Measurements from ENCODE around the gene RHOC.
"Not testable (repeated sequence)": the region's sequence is repeated elsewhere in the genome, so short reads cannot be mapped to it uniquely, and the experiment has no call there.

RHOC gene

GRCh38 chr1:112706505-112707220 is at the start of gene RHOC:
TSS of gene RHOC (minus strand) at chr1:112707127. CDS start at chr1:112703799, 3,328 bp downstream.
- TF ChIP-seq GATA1 (IDR thresholded peaks at IDR 0.05; ENCODE audit: low read depth, low read length) (no peak), POLR2A (IDR thresholded peaks at IDR 0.05; ENCODE audit: low read length) (no peak)
- DNase-seq, result peak; percentile 72 to 84

GRCh38 chr1:112754116-112754628 is 47.2 kb upstream of the RHOC start:
- no peak for DNase-seq
- TF ChIP-seq POLR2A (IDR thresholded peaks at IDR 0.05; ENCODE audit: low read length) (no peak), GATA1 (IDR thresholded peaks at IDR 0.05; ENCODE audit: low read depth, low read length) (no peak)

GRCh38 chr1:112748396-112748795 is 41.5 kb upstream of the RHOC start:
- no peak for DNase-seq
- TF ChIP-seq POLR2A (IDR thresholded peaks at IDR 0.05; ENCODE audit: low read length) (no peak), GATA1 (IDR thresholded peaks at IDR 0.05; ENCODE audit: low read depth, low read length) (no peak)

DNA sequence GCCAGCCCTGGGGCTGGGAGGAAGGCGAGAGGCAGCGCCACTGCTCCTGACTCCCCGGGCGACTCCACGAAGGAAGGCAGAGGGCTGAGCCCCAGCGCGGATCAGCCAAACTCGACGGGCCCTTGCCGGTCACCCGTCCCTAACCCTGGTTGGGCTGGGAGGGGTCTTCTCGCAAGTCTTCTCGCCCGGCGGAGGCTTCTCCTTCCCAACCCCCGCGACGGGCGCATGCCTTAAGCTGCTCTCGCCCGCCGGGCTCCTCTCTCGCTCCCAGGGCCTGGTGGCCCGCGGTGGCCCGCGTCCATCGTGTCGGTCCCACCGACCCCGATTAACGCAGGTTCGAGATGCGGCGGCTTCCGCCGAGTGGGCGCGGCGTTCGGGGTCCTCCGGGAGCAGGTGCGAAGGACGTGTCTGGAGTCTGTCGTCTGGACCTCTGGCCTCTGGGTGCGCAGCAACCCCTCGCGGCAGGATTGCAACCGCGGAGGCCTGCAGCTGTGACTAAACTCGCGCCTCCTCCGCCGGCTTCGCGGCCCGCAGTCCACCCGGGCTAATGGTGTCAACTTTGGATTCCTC is 37.2 kb upstream of the RHOC start:
- DNase-seq, result no peak

DNA sequence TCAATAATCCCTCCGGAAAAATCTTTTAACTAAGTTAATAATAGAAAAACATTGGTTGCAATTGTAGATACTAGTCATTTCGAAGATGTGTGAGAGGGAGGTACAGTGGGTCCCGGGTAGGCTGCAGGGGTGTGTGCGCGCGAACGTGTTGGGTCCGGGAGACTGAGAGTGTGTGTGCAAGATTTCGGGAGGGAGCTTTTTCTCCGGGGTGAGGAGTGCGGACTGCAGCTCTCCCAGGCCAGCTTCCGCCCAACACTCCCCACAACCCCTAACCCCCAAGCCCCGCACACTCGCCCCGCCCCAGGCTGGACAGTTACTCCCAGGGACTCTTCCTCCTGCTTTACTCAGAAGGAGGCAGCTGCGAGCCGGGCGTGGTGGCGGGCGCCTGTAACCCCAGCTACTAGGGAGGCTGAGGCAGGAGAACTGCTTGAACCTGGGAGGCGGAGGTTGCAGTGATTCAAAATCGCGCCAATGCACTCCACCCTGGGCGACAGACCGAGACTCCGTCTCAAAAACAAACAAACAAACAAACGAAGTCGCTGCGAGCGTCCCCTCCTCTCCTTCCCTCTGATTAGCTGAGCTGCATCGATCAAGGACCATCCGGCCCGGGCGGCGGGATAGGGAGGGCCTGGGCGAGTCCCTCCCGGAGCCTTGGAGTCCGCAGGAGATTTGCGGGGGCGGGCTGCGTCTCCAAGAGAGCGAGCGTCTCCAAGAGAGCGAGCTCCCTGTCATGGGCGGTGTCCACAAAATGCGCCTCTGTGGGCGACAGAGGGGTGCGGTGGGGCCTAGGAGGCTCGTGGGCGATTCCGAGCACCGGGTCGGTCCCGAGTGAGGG is 36.5 kb upstream of the RHOC start:
- DNase-seq, result no peak

More for the DNA sequence above, 37.2 kb upstream of the RHOC start:
- TF ChIP-seq POLR2A (IDR thresholded peaks at IDR 0.05; ENCODE audit: low read length), result no peak
- no peak for TF ChIP-seq GATA1 (IDR thresholded peaks at IDR 0.05; ENCODE audit: low read depth, low read length)

DNA sequence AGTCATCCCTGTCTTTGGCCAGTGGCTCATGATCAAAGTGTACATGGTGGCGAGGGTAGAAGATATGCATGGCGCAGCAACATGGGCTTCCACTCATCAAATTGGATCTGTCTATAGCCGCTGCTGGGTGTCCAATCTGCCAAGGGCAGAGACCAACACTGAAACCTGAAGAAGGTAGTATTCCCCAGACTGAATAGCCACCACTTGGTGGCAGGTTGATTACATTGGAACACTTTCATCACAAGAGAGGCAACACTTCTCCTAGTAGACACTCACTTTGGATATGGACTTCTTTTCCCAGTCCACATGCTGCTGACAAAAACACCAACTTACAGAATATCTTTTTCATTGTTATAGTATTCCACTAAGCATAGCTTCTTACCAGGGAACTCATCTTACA is 30.6 kb upstream of the RHOC start:
- DNase-seq, result no peak
- no peak for TF ChIP-seq GATA1 (IDR thresholded peaks at IDR 0.05; ENCODE audit: low read depth, low read length)
- no peak for TF ChIP-seq POLR2A (IDR thresholded peaks at IDR 0.05; ENCODE audit: low read length)

More for the DNA sequence above, 36.5 kb upstream of the RHOC start:
- TF ChIP-seq POLR2A (IDR thresholded peaks at IDR 0.05; ENCODE audit: low read length) (no peak), GATA1 (IDR thresholded peaks at IDR 0.05; ENCODE audit: low read depth, low read length) (no peak)

DNA sequence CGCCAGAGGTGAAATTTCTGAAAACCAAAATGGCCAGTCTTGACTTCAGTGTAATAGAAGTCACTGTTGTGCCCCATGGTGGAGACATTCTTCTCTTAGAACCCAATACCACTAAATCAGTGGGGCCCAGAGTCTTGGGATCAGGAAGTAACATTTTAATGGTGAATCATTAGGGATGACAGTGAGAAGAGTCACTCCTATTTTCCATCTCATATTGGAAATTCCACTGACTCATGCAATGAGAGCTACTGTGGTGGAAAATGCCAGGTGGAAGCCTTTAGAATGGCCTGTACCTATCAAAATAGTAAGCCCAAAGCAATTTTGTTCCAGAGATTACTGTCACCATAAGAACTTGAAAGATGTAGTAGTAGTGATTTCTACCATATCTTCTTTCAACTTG is 28.8 kb upstream of the RHOC start:
- TF ChIP-seq POLR2A (IDR thresholded peaks at IDR 0.05; ENCODE audit: low read length), result no peak
- DNase-seq, result no peak

GRCh38 chr1:112731451-112731850 is 24.5 kb upstream of the RHOC start:
- TF ChIP-seq GATA1 (IDR thresholded peaks at IDR 0.05; ENCODE audit: low read depth, low read length) (no peak), POLR2A (IDR thresholded peaks at IDR 0.05; ENCODE audit: low read length) (no peak)
- no peak for DNase-seq

DNA sequence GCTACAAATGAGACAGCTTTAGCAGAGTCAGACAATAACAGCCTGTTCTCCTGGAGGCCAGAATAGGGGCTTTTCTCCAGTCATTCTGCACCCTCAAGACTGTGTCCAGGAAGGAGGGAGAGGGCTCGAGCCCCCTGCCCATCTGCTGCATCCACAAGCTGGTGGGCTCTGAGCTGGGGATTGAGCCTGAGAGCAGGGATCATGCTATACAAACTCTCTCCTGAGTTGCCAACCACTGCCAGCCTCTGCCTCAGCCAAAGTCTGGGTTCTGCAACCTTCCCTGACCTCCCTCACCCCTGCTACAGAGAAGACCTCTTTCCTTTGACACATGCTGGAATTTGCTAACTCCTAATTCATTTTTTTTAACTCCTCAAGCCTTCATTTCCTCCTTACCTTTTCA is 23.0 kb upstream of the RHOC start:
- TF ChIP-seq POLR2A (IDR thresholded peaks at IDR 0.05; ENCODE audit: low read length), result no peak
- TF ChIP-seq GATA1 (IDR thresholded peaks at IDR 0.05; ENCODE audit: low read depth, low read length), result no peak

GRCh38 chr1:112729011-112729410 is 22.1 kb upstream of the RHOC start:
- DNase-seq, result not testable (repeated sequence)

More for the DNA sequence above, 23.0 kb upstream of the RHOC start:
- no peak for DNase-seq

DNA sequence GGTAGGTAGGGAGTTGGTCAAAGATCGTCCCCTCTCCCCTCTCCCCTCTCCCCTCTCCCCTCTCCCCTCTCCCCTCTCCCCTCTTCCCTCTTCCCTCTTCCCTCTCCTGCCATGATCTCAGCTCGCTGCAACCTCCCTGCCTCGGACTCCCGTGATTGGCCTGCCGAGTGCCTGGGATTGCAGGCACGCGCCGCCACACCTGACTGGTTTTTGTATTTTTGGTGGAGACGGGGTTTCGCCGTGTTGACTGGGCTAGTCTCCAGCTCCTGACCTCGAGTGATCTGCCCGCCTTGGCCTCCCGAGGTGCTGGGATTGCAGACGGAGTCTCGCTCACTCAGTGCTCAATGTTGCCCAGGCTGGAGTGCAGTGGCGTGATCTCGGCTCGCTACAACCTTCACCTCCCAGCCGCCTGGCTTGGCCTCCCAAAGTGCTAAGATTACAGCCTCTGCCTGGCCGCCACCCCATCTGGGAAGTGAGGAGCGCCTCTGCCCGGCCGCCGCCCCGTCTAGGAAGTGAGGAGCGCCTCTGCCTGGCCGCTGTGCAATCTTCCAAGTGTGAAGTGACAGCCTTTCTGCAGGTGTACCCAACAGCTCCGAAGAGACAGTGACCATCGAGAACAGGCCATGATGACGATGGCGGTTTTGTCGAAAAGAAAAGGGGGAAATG is 21.5 kb upstream of the RHOC start:
- not testable (repeated sequence) for DNase-seq

GRCh38 chr1:112727716-112728115 is 20.8 kb upstream of the RHOC start:
- TF ChIP-seq GATA1 (IDR thresholded peaks at IDR 0.05; ENCODE audit: low read depth, low read length), result no peak
- no peak for TF ChIP-seq POLR2A (IDR thresholded peaks at IDR 0.05; ENCODE audit: low read length)
- DNase-seq, result no peak

GRCh38 chr1:112724240-112724639 is 17.3 kb upstream of the RHOC start:
- DNase-seq, result not testable (repeated sequence)

- TF ChIP-seq POLR2A (IDR thresholded peaks at IDR 0.05; ENCODE audit: low read length) (no peak), GATA1 (IDR thresholded peaks at IDR 0.05; ENCODE audit: low read depth, low read length) (no peak)
Observed at GRCh38 chr1:112723511-112723839, 16.5 kb upstream of the RHOC start.

More at GRCh38 chr1:112723511-112723839, 16.5 kb upstream of the RHOC start:
- DNase-seq, result no peak
